ENCODE data around the gene SYT17.

Gene SYT17

GRCh38 chr16:19254611-19255010 is 86.6 kb downstream of the SYT17 start:
- DNase-seq (ENCODE audit: low read depth, low spot score), result no peak

GRCh38 chr16:19264123-19264673 is 96.2 kb downstream of the SYT17 start:
- DNase-seq (ENCODE audit: low read depth, low spot score), result no peak

GRCh38 chr16:19265380-19265930 is 97.4 kb downstream of the SYT17 start:
- DNase-seq (ENCODE audit: low read depth, low spot score), result no peak

GRCh38 chr16:19266774-19267173 is 98.7 kb downstream of the SYT17 start:
- DNase-seq (ENCODE audit: low read depth, low spot score), result no peak

GRCh38 chr16:19269098-19269497 is 101.1 kb downstream of the SYT17 start:
- DNase-seq (ENCODE audit: low read depth, low spot score), result no peak

GRCh38 chr16:19274165-19274797 is 106.2 kb downstream of the SYT17 start:
- no peak for DNase-seq (ENCODE audit: low read depth, low spot score)

- DNase-seq (ENCODE audit: low read depth, low spot score), result no peak
Observed at GRCh38 chr16:19278403-19278802, 110.4 kb downstream of the SYT17 start.

- no peak for DNase-seq (ENCODE audit: low read depth, low spot score)
Observed at GRCh38 chr16:19281246-19281645, 113.2 kb downstream of the SYT17 start.

GRCh38 chr16:19282101-19282500 is 114.1 kb downstream of the SYT17 start:
- DNase-seq (ENCODE audit: low read depth, low spot score), result no peak

- no peak for DNase-seq (ENCODE audit: low read depth, low spot score)
Observed at GRCh38 chr16:19283637-19284036, 115.6 kb downstream of the SYT17 start.

GRCh38 chr16:19284207-19284606 is 116.2 kb downstream of the SYT17 start:
- no peak for DNase-seq (ENCODE audit: low read depth, low spot score)

GRCh38 chr16:19285431-19285830 is 117.4 kb downstream of the SYT17 start, which contains the start of gene CLEC19A:
CLEC19A (plus strand) TSS chr16:19285731; CDS start chr16:19285852, 121 bp downstream.
- DNase-seq (ENCODE audit: low read depth, low spot score), result no peak

- no peak for DNase-seq (ENCODE audit: low read depth, low spot score)
Observed at GRCh38 chr16:19286827-19287226, 118.8 kb downstream of the SYT17 start.

GRCh38 chr16:19287241-19287640 is 119.2 kb downstream of the SYT17 start:
- DNase-seq (ENCODE audit: low read depth, low spot score), result no peak

GRCh38 chr16:19288872-19289799 is 121.1 kb downstream of the SYT17 start:
- DNase-seq (ENCODE audit: low read depth, low spot score), result no peak

- DNase-seq (ENCODE audit: low read depth, low spot score), result no peak
Observed at GRCh38 chr16:19289811-19290485, 121.9 kb downstream of the SYT17 start.

- no peak for DNase-seq (ENCODE audit: low read depth, low spot score)
Observed at GRCh38 chr16:19290860-19291259, 122.8 kb downstream of the SYT17 start.

- no peak for DNase-seq (ENCODE audit: low read depth, low spot score)
Observed at GRCh38 chr16:19291475-19291874, 123.4 kb downstream of the SYT17 start.

- DNase-seq (ENCODE audit: low read depth, low spot score), result no peak
Observed at GRCh38 chr16:19292186-19292585, 124.1 kb downstream of the SYT17 start.

- DNase-seq (ENCODE audit: low read depth, low spot score), result no peak
Observed at GRCh38 chr16:19294156-19294649, 126.2 kb downstream of the SYT17 start.

- no peak for DNase-seq (ENCODE audit: low read depth, low spot score)
Observed at GRCh38 chr16:19295393-19295792, 127.4 kb downstream of the SYT17 start.

Data from smooth muscle cell of the brain vasculature (primary cell).